Measurements from ENCODE around the gene CCDC38.

DNA sequence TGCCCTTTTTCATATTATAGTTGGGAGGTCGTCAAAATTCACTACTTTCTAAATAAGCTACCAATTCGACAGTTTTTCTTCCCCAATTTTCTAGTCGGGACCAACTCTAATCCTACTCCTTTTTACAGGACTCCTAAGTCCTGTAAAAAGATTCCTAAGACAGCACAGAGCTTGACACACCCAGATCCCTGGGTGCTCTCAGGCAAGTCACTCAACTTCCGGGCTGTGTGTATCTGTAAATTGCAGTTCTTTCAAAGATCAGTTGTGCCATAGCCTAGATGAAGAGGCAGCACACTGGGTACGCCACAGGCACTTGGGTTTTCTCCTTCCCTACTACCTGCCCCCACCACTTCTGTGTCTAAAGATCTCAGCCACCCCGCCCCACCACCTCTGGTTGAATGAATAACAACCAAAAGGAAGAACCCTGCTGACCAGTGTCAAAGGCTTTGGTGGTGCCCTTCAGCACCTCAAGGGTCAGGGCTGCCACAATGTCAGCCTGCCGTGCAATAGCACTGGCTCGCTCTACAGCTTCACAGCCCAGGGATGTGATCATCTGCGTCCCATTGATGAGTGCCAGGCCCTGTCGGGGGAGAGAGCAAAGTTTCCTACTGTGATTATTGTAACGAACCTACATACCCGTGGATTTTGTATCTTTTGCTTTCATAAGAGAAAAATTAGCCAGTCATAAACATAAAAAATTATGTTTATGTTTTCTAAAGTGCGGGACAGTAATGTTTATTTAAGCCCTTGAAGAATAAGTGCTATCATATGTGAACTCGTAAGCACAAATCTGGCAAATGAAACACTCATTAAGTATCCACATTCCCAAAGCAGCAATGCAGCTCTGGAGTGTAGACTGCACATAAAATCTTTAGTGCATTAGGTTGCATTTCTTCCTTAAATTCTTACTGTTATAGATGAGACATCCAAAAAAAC, 44.5 kb upstream of the CCDC38 start:
- TF ChIP-seq POLR2A (IDR thresholded peaks at IDR 0.05) (no peak), EP300 (IDR thresholded peaks at IDR 0.05) (no peak)
- TF ChIP-seq, protein P1, sequence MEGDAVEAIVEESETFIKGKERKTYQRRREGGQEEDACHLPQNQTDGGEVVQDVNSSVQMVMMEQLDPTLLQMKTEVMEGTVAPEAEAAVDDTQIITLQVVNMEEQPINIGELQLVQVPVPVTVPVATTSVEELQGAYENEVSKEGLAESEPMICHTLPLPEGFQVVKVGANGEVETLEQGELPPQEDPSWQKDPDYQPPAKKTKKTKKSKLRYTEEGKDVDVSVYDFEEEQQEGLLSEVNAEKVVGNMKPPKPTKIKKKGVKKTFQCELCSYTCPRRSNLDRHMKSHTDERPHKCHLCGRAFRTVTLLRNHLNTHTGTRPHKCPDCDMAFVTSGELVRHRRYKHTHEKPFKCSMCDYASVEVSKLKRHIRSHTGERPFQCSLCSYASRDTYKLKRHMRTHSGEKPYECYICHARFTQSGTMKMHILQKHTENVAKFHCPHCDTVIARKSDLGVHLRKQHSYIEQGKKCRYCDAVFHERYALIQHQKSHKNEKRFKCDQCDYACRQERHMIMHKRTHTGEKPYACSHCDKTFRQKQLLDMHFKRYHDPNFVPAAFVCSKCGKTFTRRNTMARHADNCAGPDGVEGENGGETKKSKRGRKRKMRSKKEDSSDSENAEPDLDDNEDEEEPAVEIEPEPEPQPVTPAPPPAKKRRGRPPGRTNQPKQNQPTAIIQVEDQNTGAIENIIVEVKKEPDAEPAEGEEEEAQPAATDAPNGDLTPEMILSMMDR (IDR thresholded peaks at IDR 0.05): no peak

Data from ovary (tissue), 3 donors.